ENCODE results near the gene PTPN22. TPM values are rescaled to one million over a fixed set of nuclear protein-coding genes. Genes with fewer than 3 reads are reported as not detected.

PTPN22 gene
- total and polyA plus RNA-seq, 9 of the 15 experiments (the other 6 are each of a cell fraction or from before 2014, with no cell fraction given) = 0.45 to 4.6 (median 1.1) TPM

DNA sequence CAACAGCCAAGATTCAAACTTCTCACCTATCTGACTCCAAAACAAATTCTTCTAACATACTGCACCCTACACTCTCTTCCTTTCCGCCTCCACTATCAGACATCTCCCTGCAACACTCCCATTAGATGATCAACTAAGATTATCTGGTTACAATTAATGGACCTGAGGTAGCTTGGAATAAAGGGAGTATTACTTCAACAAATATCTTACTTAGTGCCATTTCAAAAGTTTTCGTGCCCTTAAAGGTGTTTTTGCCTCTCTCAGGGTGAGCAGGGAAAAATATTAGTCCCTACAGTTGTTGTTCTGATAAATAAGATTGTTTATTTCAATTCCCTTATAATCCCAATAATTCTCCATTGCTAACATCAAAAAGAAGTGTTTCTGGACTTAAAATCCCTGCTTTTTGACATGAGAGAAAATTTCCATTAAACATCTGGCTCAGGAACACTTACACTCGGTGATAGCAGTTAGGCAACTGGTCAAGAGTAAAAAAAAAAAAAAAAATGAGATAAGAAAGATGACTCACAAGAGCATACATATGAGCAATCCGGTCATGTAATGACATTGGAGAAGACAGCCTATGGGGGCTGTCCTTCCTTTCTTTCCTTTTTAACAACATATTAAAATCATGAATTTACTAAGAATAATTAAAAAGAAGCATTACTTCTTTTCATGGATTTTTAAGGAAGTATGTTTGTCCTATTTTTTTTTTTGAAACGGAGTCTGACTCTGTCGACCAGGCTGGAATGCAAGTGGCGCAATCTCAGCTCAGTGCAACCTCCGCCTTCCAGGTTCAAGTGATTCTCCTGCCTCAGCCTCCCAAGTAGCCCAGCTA lies 66.9 kb downstream of the PTPN22 start:
- DNase-seq (ENCODE audit: extremely low read depth in 1 of 4, low spot score in 3 of 4) (peak; percentile 77 to 88 (median 82)), FAIRE-seq (peak; percentile 76), ATAC-seq (peak; percentile 89)
- Histone ChIP-seq H3K27me3 (ENCODE audit: control insufficient read depth in 2 of 2, insufficient read depth in 2 of 2, low read length in 2 of 2) (no peaks in the 10 kb centered on the region), H3K4me3 (no peak overlapping the region), H3K9me3 (replicated peaks; ENCODE audit: control insufficient read depth, insufficient read depth, low read depth, low read length) (no peaks in the 10 kb centered on the region; the same call in 1 of the 2 replicates), H3K79me2 (ENCODE audit: control insufficient read depth, insufficient read depth, low read length) (peaks cover 100% of the 10 kb centered on the region), H2AFZ (ENCODE audit: low read depth, low read length) (no peak overlapping the region), H3K36me3 (ENCODE audit: control insufficient read depth, insufficient read depth, low read length) (peaks cover 14% of the 10 kb centered on the region), H3K4me2 (ENCODE audit: insufficient read depth, low read length) (peak overlapping the region; percentile 58; the same call in 1 of the 2 replicates), H3K9ac (ENCODE audit: insufficient read depth in 1 of 2, low read depth in 2 of 2, low read length in 2 of 2) (peak overlapping the region in 1 of 2 experiments; percentile 38; a peak in 1 of 4 replicates), H3K27ac (ENCODE audit: extremely low read depth, low read depth, low read length) (peak overlapping the region; percentile 53; the same call in 2 of the 3 replicates), H4K20me1 (replicated peaks; ENCODE audit: control insufficient read depth, insufficient read depth, low read length) (peaks cover 11% of the 10 kb centered on the region), H3K9me1 (ENCODE audit: control insufficient read depth, insufficient read depth, low read length) (peaks cover 5% of the 10 kb centered on the region), H3K4me1 (replicated peaks in 1 of 2; ENCODE audit: control insufficient read depth in 2 of 2, insufficient read depth in 2 of 2, low read length in 2 of 2) (peaks cover 21 to 36% of the 10 kb centered on the region in 2 experiments)
- POLR2A ChIA-PET = interaction anchor here (0.7 to 1.7 kb wide), 8 partner anchors 8 to 51 kb away, joined by 3 to 6 read pairs (median 4); partner anchors contain the start of gene RSBN1
- 35% methylated on average over 8 of the region's 8 CpGs for WGBS (ENCODE audit: insufficient coverage, low coverage, missing lambda C conversion rate)
- intact Hi-C loops (cut with micrococcal nuclease) = loop anchor here (2.0 kb wide), 1 partner anchor 22 kb away; no protein-coding TSS in a partner anchor
- CTCF ChIA-PET (ENCODE audit: low intra/inter-chr PET ratio) = interaction anchor here (0.6 to 0.7 kb wide), 2 partner anchors 33 to 100 kb away, joined by 3 to 4 read pairs; partner anchors contain the start of genes AP4B1 and DCLRE1B
- in situ Hi-C loops (cut with MboI) = no loop called here
- BruUV-seq (replicated peaks) = no TSS peak
- TF ChIP-seq SMARCA4 (IDR thresholded peaks at IDR 0.05) = peak; percentile 98
- TF ChIP-seq, protein P1, sequence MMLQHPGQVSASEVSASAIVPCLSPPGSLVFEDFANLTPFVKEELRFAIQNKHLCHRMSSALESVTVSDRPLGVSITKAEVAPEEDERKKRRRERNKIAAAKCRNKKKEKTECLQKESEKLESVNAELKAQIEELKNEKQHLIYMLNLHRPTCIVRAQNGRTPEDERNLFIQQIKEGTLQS (IDR thresholded peaks at IDR 0.05) = peak; percentile 99
- TF ChIP-seq, protein P1 (CRISPR knock-in tag; conservative IDR thresholded peaks at IDR 0.05) = peak; percentile 94; the same call in 1 of the 2 replicates
- TF ChIP-seq GTF2E2 (tag; IDR thresholded peaks at IDR 0.05) = peak; percentile 69; the same call in 1 of the 2 replicates
- TF ChIP-seq ETV5 (CRISPR knock-in tag; IDR thresholded peaks at IDR 0.05; ENCODE audit: low read depth) = no peak
- TF ChIP-seq MTA2 (IDR thresholded peaks at IDR 0.05; ENCODE audit: low read depth) = no peak
- no peak for TF ChIP-seq SMAD3 (CRISPR knock-in tag; conservative IDR thresholded peaks at IDR 0.05)
- no peak for TF ChIP-seq ZNF41 (CRISPR knock-in tag; conservative IDR thresholded peaks at IDR 0.05)
- no peak for TF ChIP-seq ZNF146 (CRISPR knock-in tag; IDR thresholded peaks at IDR 0.05; ENCODE audit: unreplicated experiment)
- TF ChIP-seq HDAC1 (IDR thresholded peaks at IDR 0.05) = peak in 1 of 2 experiments; percentile 12; a peak in 1 of 4 replicates
- TF ChIP-seq ZNF134 (CRISPR knock-in tag; conservative IDR thresholded peaks at IDR 0.05) = no peak
- no peak for TF ChIP-seq CBX1 (IDR thresholded peaks at IDR 0.05; ENCODE audit: low read depth)
- peak; percentile 50; the same call in 1 of the 2 replicates for TF ChIP-seq EP400 (IDR thresholded peaks at IDR 0.05)
- no peak for TF ChIP-seq TAF1 (IDR thresholded peaks at IDR 0.05; ENCODE audit: control insufficient read depth, extremely low read depth, insufficient read depth, low read length, severe bottlenecking)
- TF ChIP-seq CC2D1A (IDR thresholded peaks at IDR 0.05) = peak; percentile 67; the same call in 1 of the 2 replicates
- no peak for TF ChIP-seq ZC3H4 (CRISPR knock-in tag; IDR thresholded peaks at IDR 0.05; ENCODE audit: borderline replicate concordance)
- no peak for TF ChIP-seq HMGN3 (IDR thresholded peaks at IDR 0.05; ENCODE audit: borderline replicate concordance, extremely low read depth, insufficient read length, low read depth, low read length)
- no peak for TF ChIP-seq BCL6 (CRISPR knock-in tag; IDR thresholded peaks at IDR 0.05)

Measured in K562 (cell line).